ENCODE measurements around the gene UFC1. TPM values are rescaled to one million over a fixed set of nuclear protein-coding genes. Genes with fewer than 3 reads are reported as not detected.

Gene UFC1
- total RNA-seq, 4 donors from 2014 or later, result 30.1 to 96.4 (median 51.5) TPM

DNA sequence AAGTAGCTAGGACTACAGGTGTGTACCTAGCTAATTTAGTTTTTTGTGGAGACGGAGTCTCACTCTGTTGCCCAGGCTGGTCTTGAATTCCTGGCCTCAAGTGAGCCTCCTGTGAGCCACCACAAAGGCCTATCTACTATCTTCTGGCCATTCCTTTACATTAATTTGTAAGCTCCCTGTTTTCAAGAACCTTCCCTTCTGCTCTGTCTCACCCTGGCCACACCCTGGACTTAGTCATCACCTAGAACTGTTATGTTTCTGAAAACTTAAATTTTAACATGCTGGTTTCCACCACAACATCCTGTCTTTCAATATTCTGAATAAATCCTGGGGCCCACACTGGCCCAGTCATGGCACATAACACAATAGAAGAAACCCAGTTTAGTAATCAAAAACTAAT lies 28.4 kb downstream of the UFC1 start:
- intact Hi-C loops (cut with DNase I; ENCODE audit: low total_unique reads), result no loop called here
- WGBS, 2 donors (ENCODE audit: low coverage in 1 of 2), result 87% methylated on average over 1 of the region's 1 CpG; no CpG with 5 or more reads in 1 of the 2 donors
- no peak for TF ChIP-seq POLR2AphosphoS5 (IDR thresholded peaks at IDR 0.05)
- TF ChIP-seq EP300 (IDR thresholded peaks at IDR 0.05; ENCODE audit: low read depth), result no peak
- TF ChIP-seq, protein P1, sequence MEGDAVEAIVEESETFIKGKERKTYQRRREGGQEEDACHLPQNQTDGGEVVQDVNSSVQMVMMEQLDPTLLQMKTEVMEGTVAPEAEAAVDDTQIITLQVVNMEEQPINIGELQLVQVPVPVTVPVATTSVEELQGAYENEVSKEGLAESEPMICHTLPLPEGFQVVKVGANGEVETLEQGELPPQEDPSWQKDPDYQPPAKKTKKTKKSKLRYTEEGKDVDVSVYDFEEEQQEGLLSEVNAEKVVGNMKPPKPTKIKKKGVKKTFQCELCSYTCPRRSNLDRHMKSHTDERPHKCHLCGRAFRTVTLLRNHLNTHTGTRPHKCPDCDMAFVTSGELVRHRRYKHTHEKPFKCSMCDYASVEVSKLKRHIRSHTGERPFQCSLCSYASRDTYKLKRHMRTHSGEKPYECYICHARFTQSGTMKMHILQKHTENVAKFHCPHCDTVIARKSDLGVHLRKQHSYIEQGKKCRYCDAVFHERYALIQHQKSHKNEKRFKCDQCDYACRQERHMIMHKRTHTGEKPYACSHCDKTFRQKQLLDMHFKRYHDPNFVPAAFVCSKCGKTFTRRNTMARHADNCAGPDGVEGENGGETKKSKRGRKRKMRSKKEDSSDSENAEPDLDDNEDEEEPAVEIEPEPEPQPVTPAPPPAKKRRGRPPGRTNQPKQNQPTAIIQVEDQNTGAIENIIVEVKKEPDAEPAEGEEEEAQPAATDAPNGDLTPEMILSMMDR (IDR thresholded peaks at IDR 0.05), result no peak
- TF ChIP-seq POLR2A (IDR thresholded peaks at IDR 0.05), result no peak
- Histone ChIP-seq H3K36me3 (no peaks in the 10 kb centered on the region), H3K27ac (peak overlapping the region; percentile 32 to 66 (median 53)), H3K4me1 (peaks cover 0 to 34% (median 3%) of the 10 kb centered on the region in 4 donors), H3K4me3 (no peak overlapping the region), H3K9me3 (no peaks in the 10 kb centered on the region), H3K27me3 (no peaks in the 10 kb centered on the region)
- in situ Hi-C loops (cut with MboI; ENCODE audit: low pct_ligation_motif_present in 1 of 4, low pct_unique_long_range_greater_than_20kb in 1 of 4, low sequenced_read_pairs in 3 of 4), result no loop called here
- DNase-seq, result no peak

- peak; percentile 83 for DNase-seq
- H3K27ac ChIP-seq, result peak overlapping the region; percentile 70 to 76 (median 72)
- in situ Hi-C loops (cut with MboI; ENCODE audit: low pct_ligation_motif_present in 1 of 4, low pct_unique_long_range_greater_than_20kb in 1 of 4, low sequenced_read_pairs in 3 of 4) (no loop called here), intact Hi-C loops (cut with DNase I; ENCODE audit: low total_unique reads) (no loop called here)
- H3K36me3 ChIP-seq, result no peaks in the 10 kb centered on the region
- TF ChIP-seq POLR2A (IDR thresholded peaks at IDR 0.05) (no peak), POLR2AphosphoS5 (IDR thresholded peaks at IDR 0.05) (peak in 1 of 3 donors; percentile 17)
- WGBS, 2 donors (ENCODE audit: low coverage in 1 of 2), result 16 to 26% methylated on average over 3 of the region's 3 CpGs
- peaks cover 0 to 27% (median 0%) of the 10 kb centered on the region in 4 donors for H3K4me1 ChIP-seq
- H3K9me3 ChIP-seq, result no peaks in the 10 kb centered on the region
- no peaks in the 10 kb centered on the region for H3K27me3 ChIP-seq
- H3K4me3 ChIP-seq, result no peak overlapping the region
Measured at GRCh38 chr1:161185282-161185682, 31.5 kb downstream of the UFC1 start.

GRCh38 chr1:161185732-161186311 lies 32.0 kb downstream of the UFC1 start:
- no peaks in the 10 kb centered on the region for H3K9me3 ChIP-seq
- peak overlapping the region; percentile 70 to 76 (median 72) for H3K27ac ChIP-seq
- peaks cover 0 to 27% (median 0%) of the 10 kb centered on the region in 4 donors for H3K4me1 ChIP-seq
- no peak for TF ChIP-seq POLR2A (IDR thresholded peaks at IDR 0.05)
- TF ChIP-seq EP300 (IDR thresholded peaks at IDR 0.05; ENCODE audit: low read depth), result no peak
- TF ChIP-seq, protein P1 (IDR thresholded peaks at IDR 0.05), result no peak
- no peak for TF ChIP-seq POLR2AphosphoS5 (IDR thresholded peaks at IDR 0.05)
- no peaks in the 10 kb centered on the region for H3K27me3 ChIP-seq
- intact Hi-C loops (cut with DNase I; ENCODE audit: low total_unique reads) (no loop called here), in situ Hi-C loops (cut with MboI; ENCODE audit: low pct_ligation_motif_present in 1 of 4, low pct_unique_long_range_greater_than_20kb in 1 of 4, low sequenced_read_pairs in 3 of 4) (no loop called here)
- DNase-seq, result no peak
- 29 to 42% methylated on average over 1 to 2 of the region's 2 CpGs for WGBS, 2 donors (ENCODE audit: low coverage in 1 of 2)
- no peaks in the 10 kb centered on the region for H3K36me3 ChIP-seq
- no peak overlapping the region for H3K4me3 ChIP-seq

GRCh38 chr1:161187311-161187710 lies 33.5 kb downstream of the UFC1 start:
- H3K36me3 ChIP-seq, result no peaks in the 10 kb centered on the region
- peaks cover 0 to 19% (median 0%) of the 10 kb centered on the region in 4 donors for H3K4me1 ChIP-seq
- no peak for TF ChIP-seq POLR2A (IDR thresholded peaks at IDR 0.05)
- TF ChIP-seq POLR2AphosphoS5 (IDR thresholded peaks at IDR 0.05), result no peak
- TF ChIP-seq EP300 (IDR thresholded peaks at IDR 0.05; ENCODE audit: low read depth), result no peak
- TF ChIP-seq, protein P1 (IDR thresholded peaks at IDR 0.05), result no peak
- WGBS, 2 donors (ENCODE audit: low coverage in 1 of 2), result 65 to 76% methylated on average over 2 to 3 of the region's 3 CpGs
- intact Hi-C loops (cut with DNase I; ENCODE audit: low total_unique reads), result no loop called here
- no peaks in the 10 kb centered on the region for H3K27me3 ChIP-seq
- no peaks in the 10 kb centered on the region for H3K9me3 ChIP-seq
- H3K4me3 ChIP-seq, result no peak overlapping the region
- no peak for DNase-seq
- peak overlapping the region in 2 of 4 donors; percentile 18 to 70 for H3K27ac ChIP-seq
- in situ Hi-C loops (cut with MboI; ENCODE audit: low pct_ligation_motif_present in 1 of 4, low pct_unique_long_range_greater_than_20kb in 1 of 4, low sequenced_read_pairs in 3 of 4), result no loop called here
